Measurements from ENCODE around the gene KATNB1.

The KATNB1 gene

DNA sequence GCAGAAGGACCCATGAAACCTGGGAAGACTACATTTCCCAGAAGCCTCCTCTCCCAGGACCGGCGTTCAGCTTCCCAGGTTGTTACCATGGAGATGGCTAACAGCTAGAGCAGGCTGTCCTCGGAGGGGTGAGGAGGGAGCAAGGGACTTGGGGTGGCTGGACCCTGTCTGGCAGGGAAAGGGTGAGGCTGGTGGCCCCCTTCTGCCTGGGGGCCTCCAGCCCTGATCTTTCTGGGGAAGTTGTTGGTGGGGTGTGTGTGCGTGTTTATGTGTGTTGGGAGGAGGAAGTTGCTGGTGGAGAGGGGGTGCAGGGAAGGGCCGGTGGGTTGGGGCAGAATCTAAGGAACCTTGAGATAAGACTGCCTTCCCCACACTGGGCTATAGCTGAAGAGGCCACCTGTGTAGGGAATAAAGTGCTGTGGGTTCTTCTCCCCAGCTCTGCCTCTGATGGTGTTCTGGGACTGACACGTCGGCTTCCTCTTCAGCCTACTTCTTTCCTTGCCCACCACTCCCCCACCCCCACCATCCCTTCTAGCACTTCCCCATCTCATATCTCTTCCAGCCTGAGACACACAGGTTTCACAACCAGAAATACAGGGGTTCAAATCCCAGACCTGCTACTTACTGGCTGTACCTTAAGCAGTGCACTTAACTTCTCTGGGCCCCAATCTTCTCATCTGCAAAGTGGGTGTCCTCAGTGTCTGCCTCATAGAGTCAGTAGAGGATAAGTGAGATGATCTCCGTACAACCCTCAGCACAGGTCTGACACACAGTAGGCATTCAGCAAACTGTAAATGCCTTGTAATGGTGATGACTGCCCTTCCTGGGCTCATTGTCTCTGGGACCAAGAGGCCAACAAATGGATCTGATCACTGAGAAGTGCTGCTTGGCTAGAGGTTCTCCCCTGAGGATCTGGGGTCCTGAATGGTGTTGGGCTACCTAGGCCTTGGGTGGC is 40.6 kb upstream of the KATNB1 start, which contains the start of gene DRC7:
DRC7 (plus strand) TSS at position 82 of the 955 bp plus-strand sequence. CDS start 3,144 bp downstream, outside the sequence.
- Histone ChIP-seq H3K9me3 (replicated peaks; ENCODE audit: low read length) (no peaks in the 10 kb centered on the region), H3K9ac (ENCODE audit: low read depth, low read length) (no peak within 1 kb of the TSS), H3K36me3 (ENCODE audit: insufficient read depth, low read length) (no peaks in the 10 kb centered on the region), H3K4me1 (ENCODE audit: control insufficient read depth, insufficient read depth, low read length) (no peaks in the 10 kb centered on the region), H3K27me3 (ENCODE audit: control insufficient read depth, insufficient read depth, low read length) (peaks cover 55% of the 10 kb centered on the region), H3K4me3 (ENCODE audit: low read length) (no peak within 1 kb of the TSS), H3K4me2 (ENCODE audit: low read length) (no peak within 1 kb of the TSS)

DNA sequence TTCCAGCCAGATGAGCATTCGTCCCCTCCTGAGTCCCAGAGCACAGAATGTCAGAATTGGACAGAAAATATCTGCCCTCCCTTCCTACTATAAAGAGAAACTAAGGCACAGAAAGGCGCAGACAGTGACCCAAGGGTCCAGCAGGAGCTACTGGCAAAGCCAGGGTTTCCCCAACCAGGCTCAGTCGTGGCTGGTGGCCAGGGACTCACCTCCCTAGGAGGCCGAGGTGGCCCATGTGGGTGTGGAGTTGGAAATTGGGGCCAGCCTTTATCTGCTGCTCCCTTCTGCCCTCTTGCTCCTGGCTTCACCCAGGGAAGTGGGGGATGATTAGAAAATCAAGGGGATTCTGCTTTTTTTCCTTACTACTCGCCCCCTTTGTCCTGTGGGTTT is 39.9 kb upstream of the KATNB1 start:
- no peak overlapping the region for H3K4me2 ChIP-seq (ENCODE audit: low read length)
- no peak overlapping the region for H3K9ac ChIP-seq (ENCODE audit: low read depth, low read length)
- H3K4me3 ChIP-seq (ENCODE audit: low read length), result no peak overlapping the region
- no peaks in the 10 kb centered on the region for H3K36me3 ChIP-seq (ENCODE audit: insufficient read depth, low read length)
- H3K9me3 ChIP-seq (replicated peaks; ENCODE audit: low read length), result no peaks in the 10 kb centered on the region
- H3K27me3 ChIP-seq (ENCODE audit: control insufficient read depth, insufficient read depth, low read length), result peaks cover 50% of the 10 kb centered on the region
- H3K4me1 ChIP-seq (ENCODE audit: control insufficient read depth, insufficient read depth, low read length), result no peaks in the 10 kb centered on the region

DNA sequence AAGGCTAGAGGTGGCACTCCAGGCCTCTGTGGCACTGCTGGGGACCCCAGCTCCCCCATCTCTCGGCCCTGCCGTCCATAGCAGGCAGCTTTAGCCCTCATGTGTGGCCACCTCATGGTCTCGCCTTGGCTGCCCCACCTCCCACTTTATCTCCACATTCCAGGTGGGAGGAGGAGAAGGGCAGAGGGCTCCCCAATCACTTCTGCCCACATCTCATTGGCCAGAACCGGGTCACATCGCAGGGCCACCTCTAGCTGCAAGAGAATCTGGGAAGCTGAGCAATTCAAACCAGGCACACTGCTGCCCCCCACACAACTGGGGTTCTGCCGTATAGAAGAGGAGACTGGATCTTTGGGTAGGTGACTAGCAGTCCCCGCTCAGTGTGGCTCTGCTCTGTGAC is 39.3 kb upstream of the KATNB1 start:
- Histone ChIP-seq H3K9ac (ENCODE audit: low read depth, low read length) (no peak overlapping the region), H3K9me3 (replicated peaks; ENCODE audit: low read length) (no peaks in the 10 kb centered on the region), H3K4me3 (ENCODE audit: low read length) (no peak overlapping the region), H3K4me2 (ENCODE audit: low read length) (no peak overlapping the region), H3K36me3 (ENCODE audit: insufficient read depth, low read length) (no peaks in the 10 kb centered on the region), H3K27me3 (ENCODE audit: control insufficient read depth, insufficient read depth, low read length) (peaks cover 50% of the 10 kb centered on the region), H3K4me1 (ENCODE audit: control insufficient read depth, insufficient read depth, low read length) (no peaks in the 10 kb centered on the region)

DNA sequence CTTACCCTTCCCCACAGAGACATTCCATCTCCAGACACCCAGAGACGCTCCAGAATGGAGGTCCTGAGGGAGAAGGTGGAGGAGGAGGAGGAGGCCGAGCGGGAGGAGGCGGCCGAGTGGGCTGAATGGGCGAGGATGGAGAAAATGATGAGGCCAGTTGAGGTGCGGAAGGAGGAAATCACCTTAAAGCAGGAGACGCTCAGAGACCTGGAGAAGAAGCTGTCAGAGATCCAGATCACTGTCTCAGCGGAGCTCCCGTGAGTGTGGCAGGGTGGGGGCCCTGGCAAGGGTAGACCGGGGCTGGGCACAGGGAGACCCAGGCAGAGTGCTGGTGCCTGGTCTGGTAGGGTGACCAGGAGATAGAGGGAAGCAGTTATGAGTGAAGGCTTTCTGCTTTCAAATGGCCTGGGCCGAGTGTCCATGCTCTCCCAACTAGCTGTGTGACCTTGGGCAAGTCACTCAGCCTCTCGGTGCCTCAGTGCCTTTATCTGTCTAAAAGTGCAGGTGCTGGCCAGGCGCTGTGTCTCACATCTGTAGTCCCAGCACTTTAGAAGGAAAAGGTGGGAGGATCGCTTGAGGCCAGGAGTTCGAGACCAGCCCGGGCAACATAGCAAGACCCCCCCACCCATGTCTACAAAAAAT is 37.6 kb upstream of the KATNB1 start:
- no peak overlapping the region for H3K9ac ChIP-seq (ENCODE audit: low read depth, low read length)
- no peak overlapping the region for H3K4me3 ChIP-seq (ENCODE audit: low read length)
- H3K9me3 ChIP-seq (replicated peaks; ENCODE audit: low read length), result no peaks in the 10 kb centered on the region
- H3K4me1 ChIP-seq (ENCODE audit: control insufficient read depth, insufficient read depth, low read length), result no peaks in the 10 kb centered on the region
- peaks cover 41% of the 10 kb centered on the region for H3K27me3 ChIP-seq (ENCODE audit: control insufficient read depth, insufficient read depth, low read length)
- H3K36me3 ChIP-seq (ENCODE audit: insufficient read depth, low read length), result no peaks in the 10 kb centered on the region
- H3K4me2 ChIP-seq (ENCODE audit: low read length), result no peak overlapping the region

DNA sequence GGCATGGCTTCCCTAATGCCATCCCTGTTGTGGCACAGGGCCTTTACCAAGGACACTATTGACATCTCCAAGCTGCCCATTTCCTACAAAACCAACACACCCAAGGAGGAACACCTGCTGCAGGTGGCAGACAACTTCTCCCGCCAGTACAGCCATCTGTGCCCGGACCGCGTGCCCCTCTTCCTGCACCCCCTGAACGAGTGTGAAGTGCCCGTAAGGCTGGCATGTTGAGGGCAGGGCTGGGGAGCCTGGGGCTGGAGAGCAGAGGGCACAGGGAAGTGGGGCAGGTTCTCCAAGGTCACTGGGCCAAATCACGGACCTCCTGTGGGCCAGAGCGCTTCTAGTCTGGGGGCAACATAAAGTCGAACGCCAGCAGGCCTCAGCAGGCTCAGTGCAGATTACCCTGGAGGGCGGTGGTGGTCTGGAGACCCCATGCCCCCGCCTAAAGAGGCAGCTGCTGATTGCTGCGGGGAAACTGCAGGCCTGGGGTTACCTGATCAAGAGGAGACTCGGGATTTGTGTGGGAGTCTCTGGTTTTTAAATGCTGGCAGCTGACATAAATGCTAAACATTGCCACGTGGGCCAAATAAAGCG is 36.7 kb upstream of the KATNB1 start:
- no peak overlapping the region for H3K4me3 ChIP-seq (ENCODE audit: low read length)
- H3K27me3 ChIP-seq (ENCODE audit: control insufficient read depth, insufficient read depth, low read length), result peaks cover 35% of the 10 kb centered on the region

DNA sequence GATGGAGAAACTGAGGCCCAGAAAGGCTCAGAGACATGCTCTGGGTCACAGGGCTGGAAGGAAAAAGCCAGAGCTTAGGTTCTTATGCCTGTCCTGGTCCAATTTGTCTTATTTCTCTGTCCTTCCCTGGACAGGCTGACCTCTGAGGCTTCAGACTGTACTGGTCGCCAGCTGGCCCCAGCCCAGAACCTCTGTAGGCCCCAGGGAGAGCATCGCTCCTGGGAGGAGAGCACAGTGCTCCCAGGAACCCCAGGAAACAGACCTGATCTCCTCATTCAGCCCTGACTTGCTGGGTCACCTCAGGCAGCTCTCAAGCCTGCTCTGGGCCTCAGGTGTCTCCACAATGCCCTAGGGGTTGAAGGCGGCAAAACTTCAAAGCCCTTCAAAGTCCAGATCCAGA is 36.1 kb upstream of the KATNB1 start:
- Histone ChIP-seq H3K4me2 (ENCODE audit: low read length) (no peak overlapping the region), H3K9ac (ENCODE audit: low read depth, low read length) (no peak overlapping the region)

More for the DNA sequence above, 36.7 kb upstream of the KATNB1 start:
- Histone ChIP-seq H3K9me3 (replicated peaks; ENCODE audit: low read length) (no peaks in the 10 kb centered on the region), H3K9ac (ENCODE audit: low read depth, low read length) (no peak overlapping the region), H3K4me2 (ENCODE audit: low read length) (no peak overlapping the region), H3K36me3 (ENCODE audit: insufficient read depth, low read length) (no peaks in the 10 kb centered on the region), H3K4me1 (ENCODE audit: control insufficient read depth, insufficient read depth, low read length) (no peaks in the 10 kb centered on the region)

DNA sequence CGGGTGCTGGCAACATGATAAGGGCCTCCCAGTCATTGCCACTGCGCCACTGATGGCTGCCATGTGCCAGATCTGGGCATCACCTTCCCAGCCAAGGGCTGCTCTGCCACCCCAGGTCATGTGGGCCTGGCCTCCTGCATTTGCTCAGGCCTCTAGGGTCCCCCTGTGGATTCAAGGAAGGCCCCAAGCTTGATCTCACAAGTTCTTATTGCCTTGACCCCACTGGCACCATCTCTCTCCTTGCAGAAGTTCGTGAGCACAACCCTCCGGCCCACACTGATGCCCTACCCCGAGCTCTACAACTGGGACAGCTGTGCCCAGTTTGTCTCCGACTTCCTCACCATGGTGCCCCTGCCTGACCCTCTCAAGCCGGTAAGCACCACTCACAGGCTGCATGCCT is 35.7 kb upstream of the KATNB1 start:
- Histone ChIP-seq H3K4me3 (ENCODE audit: low read length) (no peak overlapping the region), H3K9ac (ENCODE audit: low read depth, low read length) (no peak overlapping the region), H3K27me3 (ENCODE audit: control insufficient read depth, insufficient read depth, low read length) (peaks cover 41% of the 10 kb centered on the region), H3K36me3 (ENCODE audit: insufficient read depth, low read length) (no peaks in the 10 kb centered on the region), H3K4me1 (ENCODE audit: control insufficient read depth, insufficient read depth, low read length) (no peaks in the 10 kb centered on the region), H3K9me3 (replicated peaks; ENCODE audit: low read length) (no peaks in the 10 kb centered on the region), H3K4me2 (ENCODE audit: low read length) (no peak overlapping the region)

More for the DNA sequence above, 36.1 kb upstream of the KATNB1 start:
- no peaks in the 10 kb centered on the region for H3K4me1 ChIP-seq (ENCODE audit: control insufficient read depth, insufficient read depth, low read length)
- no peaks in the 10 kb centered on the region for H3K9me3 ChIP-seq (replicated peaks; ENCODE audit: low read length)
- H3K27me3 ChIP-seq (ENCODE audit: control insufficient read depth, insufficient read depth, low read length), result peaks cover 37% of the 10 kb centered on the region
- no peak overlapping the region for H3K4me3 ChIP-seq (ENCODE audit: low read length)
- no peaks in the 10 kb centered on the region for H3K36me3 ChIP-seq (ENCODE audit: insufficient read depth, low read length)

DNA sequence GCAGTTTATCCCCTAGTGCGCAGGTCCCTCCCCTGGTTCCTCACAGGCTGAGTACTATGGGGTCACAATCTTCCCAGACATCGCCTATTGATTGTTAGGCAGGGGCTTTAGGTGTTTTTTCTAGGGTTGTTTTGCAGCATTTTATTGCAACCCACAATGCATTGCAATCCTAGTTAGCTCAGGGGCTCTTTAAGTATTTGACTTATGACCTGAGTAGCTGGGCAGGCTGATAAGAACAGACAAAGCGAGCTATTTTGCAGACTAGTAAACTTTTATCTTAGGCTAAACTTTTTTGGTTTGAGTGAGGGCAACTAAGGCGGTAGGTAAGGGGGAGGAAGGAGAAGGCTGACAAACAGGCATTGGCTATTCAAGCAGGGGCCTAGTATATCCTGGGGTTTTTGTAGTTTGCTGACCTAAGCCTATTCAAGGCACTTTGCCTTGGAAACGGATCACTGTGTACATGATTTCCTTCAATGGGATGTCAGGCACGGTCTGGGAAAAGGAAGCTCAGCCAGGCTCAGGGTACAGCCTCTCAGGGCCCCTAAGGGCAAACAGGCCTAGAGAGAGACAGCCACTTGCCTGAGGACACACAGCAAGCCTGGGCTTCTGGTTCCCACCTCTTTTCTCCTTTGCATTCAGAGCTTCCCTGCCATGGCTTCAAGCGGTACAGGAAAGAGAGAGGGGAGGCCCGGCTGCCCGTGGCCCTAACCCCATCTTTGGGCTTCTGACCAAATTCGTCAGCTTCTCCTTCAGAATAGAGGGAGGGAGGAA is 34.6 kb upstream of the KATNB1 start:
- Histone ChIP-seq H3K9ac (ENCODE audit: low read depth, low read length) (no peak overlapping the region), H3K36me3 (ENCODE audit: insufficient read depth, low read length) (no peaks in the 10 kb centered on the region), H3K4me3 (ENCODE audit: low read length) (no peak overlapping the region), H3K4me1 (ENCODE audit: control insufficient read depth, insufficient read depth, low read length) (no peaks in the 10 kb centered on the region), H3K27me3 (ENCODE audit: control insufficient read depth, insufficient read depth, low read length) (peaks cover 37% of the 10 kb centered on the region), H3K4me2 (ENCODE audit: low read length) (no peak overlapping the region), H3K9me3 (replicated peaks; ENCODE audit: low read length) (no peaks in the 10 kb centered on the region)

DNA sequence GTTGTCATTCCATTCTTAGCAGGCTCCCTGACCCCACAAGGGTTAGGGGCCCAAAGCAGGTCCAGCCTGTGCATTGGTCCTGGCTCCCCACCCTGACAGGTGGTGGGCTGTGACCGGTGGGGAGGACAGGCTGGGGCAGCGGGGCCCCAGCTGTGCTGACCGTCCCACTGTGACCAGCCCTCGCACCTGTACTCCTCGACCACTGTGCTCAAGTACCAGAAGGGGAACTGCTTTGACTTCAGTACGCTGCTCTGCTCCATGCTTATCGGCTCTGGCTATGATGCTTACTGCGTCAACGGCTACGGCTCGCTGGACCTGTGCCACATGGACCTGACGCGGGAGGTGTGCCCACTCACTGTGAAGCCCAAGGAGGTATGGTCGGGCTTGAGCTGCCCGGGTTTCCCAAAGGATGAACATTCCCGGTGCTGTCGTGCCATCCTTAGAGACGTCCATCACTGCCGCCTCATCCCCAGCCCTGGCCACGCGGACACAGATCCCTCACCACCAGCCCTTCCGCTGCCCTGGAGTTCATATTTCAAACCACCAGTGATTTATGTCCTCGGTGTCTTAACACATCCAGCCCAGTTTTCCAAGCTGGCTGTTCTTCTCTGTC is 33.7 kb upstream of the KATNB1 start:
- no peak overlapping the region for H3K4me2 ChIP-seq (ENCODE audit: low read length)
- H3K27me3 ChIP-seq (ENCODE audit: control insufficient read depth, insufficient read depth, low read length), result peaks cover 34% of the 10 kb centered on the region
- H3K9me3 ChIP-seq (replicated peaks; ENCODE audit: low read length), result no peaks in the 10 kb centered on the region
- no peaks in the 10 kb centered on the region for H3K36me3 ChIP-seq (ENCODE audit: insufficient read depth, low read length)
- no peak overlapping the region for H3K9ac ChIP-seq (ENCODE audit: low read depth, low read length)
- no peak overlapping the region for H3K4me3 ChIP-seq (ENCODE audit: low read length)
- H3K4me1 ChIP-seq (ENCODE audit: control insufficient read depth, insufficient read depth, low read length), result no peaks in the 10 kb centered on the region

DNA sequence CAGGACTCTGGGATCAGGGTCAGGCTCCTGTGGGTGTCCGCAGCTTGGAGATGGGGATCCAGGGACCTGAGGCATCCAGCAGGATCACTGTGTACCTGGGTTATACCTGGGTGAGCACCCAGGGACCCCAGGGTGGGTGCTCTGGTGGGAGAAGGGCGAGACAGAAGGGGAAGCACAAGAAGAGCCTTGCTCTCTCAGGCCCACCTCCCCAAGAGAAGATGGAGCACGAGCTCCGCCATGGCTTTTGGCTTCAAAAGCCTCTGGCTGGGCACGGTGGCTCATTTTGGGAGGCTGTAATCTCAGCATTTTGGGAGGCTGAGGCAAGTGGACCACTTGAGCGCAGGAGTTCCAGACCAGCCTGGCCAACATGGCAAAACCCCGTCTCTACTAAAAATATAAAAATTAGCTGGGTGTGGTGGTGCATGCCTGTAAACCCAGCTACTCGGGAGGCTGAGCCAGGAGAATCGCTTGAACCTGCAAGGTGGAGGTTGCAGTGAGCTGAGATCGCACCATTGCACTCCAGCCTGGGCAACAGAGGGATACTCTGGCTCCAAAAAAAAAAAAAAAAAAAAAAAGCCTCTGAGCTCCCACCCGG is 32.1 kb upstream of the KATNB1 start:
- Histone ChIP-seq H3K4me1 (ENCODE audit: control insufficient read depth, insufficient read depth, low read length) (no peaks in the 10 kb centered on the region), H3K9ac (ENCODE audit: low read depth, low read length) (no peak overlapping the region), H3K4me2 (ENCODE audit: low read length) (no peak overlapping the region), H3K9me3 (replicated peaks; ENCODE audit: low read length) (no peaks in the 10 kb centered on the region), H3K27me3 (ENCODE audit: control insufficient read depth, insufficient read depth, low read length) (peaks cover 44% of the 10 kb centered on the region), H3K4me3 (ENCODE audit: low read length) (no peak overlapping the region), H3K36me3 (ENCODE audit: insufficient read depth, low read length) (no peaks in the 10 kb centered on the region)

All from skeletal muscle satellite cell (primary cell).